NCI-H748 treated with DMSO at 0.1 percent for 48 hours (cell line): ENCODE measurements around the gene NAA10.

Experiments used
- DNase-seq: peaks from one replicate; lab custom pipeline; 2025; lab: John Stamatoyannopoulos, UW

Gene NAA10

GRCh38 chrX:153966841-153967535 lies 32.2 kb upstream of the NAA10 start:
- no peak for DNase-seq

- no peak for DNase-seq
Measured at GRCh38 chrX:153966283-153966688, 31.4 kb upstream of the NAA10 start.

GRCh38 chrX:153965406-153965805 lies 30.6 kb upstream of the NAA10 start:
- DNase-seq: no peak

- DNase-seq: no peak
Measured at GRCh38 chrX:153964105-153964504, 29.3 kb upstream of the NAA10 start.

GRCh38 chrX:153963546-153963945 lies 28.7 kb upstream of the NAA10 start:
- DNase-seq: no peak

GRCh38 chrX:153961292-153961691 lies 26.5 kb upstream of the NAA10 start:
- DNase-seq: no peak

- no peak for DNase-seq
Measured at GRCh38 chrX:153960786-153961185, 25.9 kb upstream of the NAA10 start.

- DNase-seq: no peak
Measured at GRCh38 chrX:153960077-153960476, 25.2 kb upstream of the NAA10 start.

GRCh38 chrX:153959649-153960048 lies 24.8 kb upstream of the NAA10 start:
- DNase-seq: no peak

- no peak for DNase-seq
Measured at GRCh38 chrX:153958605-153959004, 23.8 kb upstream of the NAA10 start.

- DNase-seq: no peak
Measured at GRCh38 chrX:153957224-153957623, 22.4 kb upstream of the NAA10 start.

GRCh38 chrX:153956044-153956907 lies 21.4 kb upstream of the NAA10 start:
- DNase-seq: no peak

GRCh38 chrX:153955228-153955732 lies 20.4 kb upstream of the NAA10 start:
- no peak for DNase-seq

- no peak for DNase-seq
Measured at GRCh38 chrX:153954558-153955227, 19.9 kb upstream of the NAA10 start.

GRCh38 chrX:153953892-153954557 lies 19.2 kb upstream of the NAA10 start:
- no peak for DNase-seq

- DNase-seq: no peak
Measured at GRCh38 chrX:153953342-153953830, 18.5 kb upstream of the NAA10 start.

- no peak for DNase-seq
Measured at GRCh38 chrX:153952373-153953026, 17.7 kb upstream of the NAA10 start.

- no peak for DNase-seq
Measured at GRCh38 chrX:153951683-153952372, 17.0 kb upstream of the NAA10 start.

- no peak for DNase-seq
Measured at GRCh38 chrX:153950127-153950526, 15.3 kb upstream of the NAA10 start.
